NCI-H1417 treated with DMSO at 0.1 percent for 48 hours (cell line): ENCODE results near the gene ENDOU.

Source experiments
- DNase-seq: peaks from one replicate; lab custom pipeline; 2025; lab: John Stamatoyannopoulos, UW

Gene ENDOU

GRCh38 chr12:47725091-47725772 is at the start of gene ENDOU:
TSS of gene ENDOU (minus strand) at chr12:47725490. CDS start at chr12:47725413, 77 bp downstream.
- no peak for DNase-seq

- no peak for DNase-seq
Observed at GRCh38 chr12:47774663-47775062, 49.4 kb upstream of the ENDOU start.

GRCh38 chr12:47773858-47774580 is 48.7 kb upstream of the ENDOU start:
- DNase-seq = no peak

- no peak for DNase-seq
Observed at GRCh38 chr12:47773062-47773857, 48.0 kb upstream of the ENDOU start, which contains the start of gene SLC48A1. TSS of gene SLC48A1 (plus strand) at chr12:47773238. CDS start at chr12:47773305, 67 bp downstream.

- no peak for DNase-seq
Observed at GRCh38 chr12:47772738-47773061, 47.4 kb upstream of the ENDOU start.

GRCh38 chr12:47772094-47772660 is 46.9 kb upstream of the ENDOU start:
- no peak for DNase-seq

GRCh38 chr12:47771304-47771703 is 46.0 kb upstream of the ENDOU start:
- no peak for DNase-seq

- DNase-seq = no peak
Observed at GRCh38 chr12:47770086-47770726, 44.9 kb upstream of the ENDOU start.

GRCh38 chr12:47769234-47770085 is 44.2 kb upstream of the ENDOU start:
- no peak for DNase-seq

- no peak for DNase-seq
Observed at GRCh38 chr12:47768323-47768811, 43.1 kb upstream of the ENDOU start.

GRCh38 chr12:47767216-47767724 is 42.0 kb upstream of the ENDOU start:
- no peak for DNase-seq

GRCh38 chr12:47766502-47767215 is 41.4 kb upstream of the ENDOU start:
- DNase-seq = no peak

- no peak for DNase-seq
Observed at GRCh38 chr12:47763481-47764346, 38.4 kb upstream of the ENDOU start.

GRCh38 chr12:47762850-47763465 is 37.7 kb upstream of the ENDOU start:
- DNase-seq = no peak

GRCh38 chr12:47758834-47759690 is 33.8 kb upstream of the ENDOU start, which contains the start of gene RAPGEF3:
TSS of gene RAPGEF3 (minus strand) at chr12:47758880. CDS start at chr12:47758556, 324 bp downstream.
- DNase-seq = no peak

GRCh38 chr12:47758584-47758833 is 33.2 kb upstream of the ENDOU start:
- no peak for DNase-seq

GRCh38 chr12:47757840-47758583 is 32.7 kb upstream of the ENDOU start:
- DNase-seq = no peak
